ENCODE results near the gene EPHB1. TPM values are rescaled to one million over a fixed set of nuclear protein-coding genes. Genes with fewer than 3 reads are reported as not detected.
"Not testable (repeated sequence)": the region's sequence is repeated elsewhere in the genome, so short reads cannot be mapped to it uniquely, and the experiment has no call there.

The EPHB1 gene
- polyA plus RNA-seq, 4 donors, result 0.65 to 1.0 TPM; not detected in 2

- 0 to 64% methylated on average over 1 of the region's 1 CpG; no CpG with 5 or more reads in 1 of the 3 donors for WGBS, 3 donors
- Histone ChIP-seq H3K27ac (ENCODE audit: low read depth in 1 of 3, low read length in 2 of 3) (no peak overlapping the region), H3K4me1 (ENCODE audit: control insufficient read depth in 3 of 3, insufficient read depth in 2 of 3, low read depth in 1 of 3, low read length in 2 of 3) (no peaks in the 10 kb centered on the region), H3K27me3 (ENCODE audit: control insufficient read depth in 3 of 3, insufficient read depth in 3 of 3, low read length in 3 of 3) (peaks cover 0 to 3% (median 0%) of the 10 kb centered on the region in 3 donors), H3K4me3 (ENCODE audit: low read depth in 1 of 3, low read length in 3 of 3) (no peak overlapping the region), H3K36me3 (ENCODE audit: control insufficient read depth in 3 of 3, insufficient read depth in 2 of 3, low read depth in 1 of 3, low read length in 3 of 3) (no peaks in the 10 kb centered on the region), H3K9me3 (ENCODE audit: control insufficient read depth in 2 of 2, insufficient read depth in 1 of 2, low read depth in 1 of 2, low read length in 1 of 2) (no peaks in the 10 kb centered on the region)
- DNase-seq (peak in 1 of 2 donors; percentile 4), FAIRE-seq (no peak)
Observed at GRCh38 chr3:134992586-134992985, 197.5 kb downstream of the EPHB1 start.

GRCh38 chr3:134993011-134993410 is 198.0 kb downstream of the EPHB1 start:
- H3K4me1 ChIP-seq (ENCODE audit: control insufficient read depth in 3 of 3, insufficient read depth in 2 of 3, low read depth in 1 of 3, low read length in 2 of 3), result no peaks in the 10 kb centered on the region
- H3K27ac ChIP-seq (ENCODE audit: low read depth in 1 of 3, low read length in 2 of 3), result no peak overlapping the region
- H3K36me3 ChIP-seq (ENCODE audit: control insufficient read depth in 3 of 3, insufficient read depth in 2 of 3, low read depth in 1 of 3, low read length in 3 of 3), result no peaks in the 10 kb centered on the region
- H3K9me3 ChIP-seq (ENCODE audit: control insufficient read depth in 2 of 2, insufficient read depth in 1 of 2, low read depth in 1 of 2, low read length in 1 of 2), result no peaks in the 10 kb centered on the region
- peaks cover 0 to 3% (median 0%) of the 10 kb centered on the region in 3 donors for H3K27me3 ChIP-seq (ENCODE audit: control insufficient read depth in 3 of 3, insufficient read depth in 3 of 3, low read length in 3 of 3)
- FAIRE-seq (no peak), DNase-seq (no peak)
- H3K4me3 ChIP-seq (ENCODE audit: low read depth in 1 of 3, low read length in 3 of 3), result no peak overlapping the region
- 64 to 79% (median 65%) methylated on average over 1 of the region's 1 CpG for WGBS, 3 donors

- Histone ChIP-seq H3K4me1 (ENCODE audit: control insufficient read depth in 3 of 3, insufficient read depth in 2 of 3, low read depth in 1 of 3, low read length in 2 of 3) (no peaks in the 10 kb centered on the region), H3K9me3 (ENCODE audit: control insufficient read depth in 2 of 2, insufficient read depth in 1 of 2, low read depth in 1 of 2, low read length in 1 of 2) (no peaks in the 10 kb centered on the region), H3K4me3 (ENCODE audit: low read depth in 1 of 3, low read length in 3 of 3) (no peak overlapping the region), H3K36me3 (ENCODE audit: control insufficient read depth in 3 of 3, insufficient read depth in 2 of 3, low read depth in 1 of 3, low read length in 3 of 3) (no peaks in the 10 kb centered on the region), H3K27ac (ENCODE audit: low read depth in 1 of 3, low read length in 2 of 3) (no peak overlapping the region), H3K27me3 (ENCODE audit: control insufficient read depth in 3 of 3, insufficient read depth in 3 of 3, low read length in 3 of 3) (peaks cover 0 to 3% (median 0%) of the 10 kb centered on the region in 3 donors)
- FAIRE-seq (no peak), DNase-seq (no peak)
Observed at GRCh38 chr3:134998158-134998557, 203.1 kb downstream of the EPHB1 start.

GRCh38 chr3:134998855-134999254 is 203.8 kb downstream of the EPHB1 start:
- Histone ChIP-seq H3K36me3 (ENCODE audit: control insufficient read depth in 3 of 3, insufficient read depth in 2 of 3, low read depth in 1 of 3, low read length in 3 of 3) (no peaks in the 10 kb centered on the region), H3K27ac (ENCODE audit: low read depth in 1 of 3, low read length in 2 of 3) (no peak overlapping the region), H3K27me3 (ENCODE audit: control insufficient read depth in 3 of 3, insufficient read depth in 3 of 3, low read length in 3 of 3) (peaks cover 0 to 3% (median 0%) of the 10 kb centered on the region in 3 donors), H3K9me3 (ENCODE audit: control insufficient read depth in 2 of 2, insufficient read depth in 1 of 2, low read depth in 1 of 2, low read length in 1 of 2) (no peaks in the 10 kb centered on the region), H3K4me1 (ENCODE audit: control insufficient read depth in 3 of 3, insufficient read depth in 2 of 3, low read depth in 1 of 3, low read length in 2 of 3) (no peaks in the 10 kb centered on the region), H3K4me3 (ENCODE audit: low read depth in 1 of 3, low read length in 3 of 3) (no peak overlapping the region)
- DNase-seq (no peak), FAIRE-seq (no peak)
- 50 to 70% (median 70%) methylated on average over 3 of the region's 3 CpGs for WGBS, 3 donors

GRCh38 chr3:135000465-135000864 is 205.4 kb downstream of the EPHB1 start:
- H3K27me3 ChIP-seq (ENCODE audit: control insufficient read depth in 3 of 3, insufficient read depth in 3 of 3, low read length in 3 of 3), result peaks cover 0 to 3% (median 0%) of the 10 kb centered on the region in 3 donors
- H3K4me1 ChIP-seq (ENCODE audit: control insufficient read depth in 3 of 3, insufficient read depth in 2 of 3, low read depth in 1 of 3, low read length in 2 of 3), result no peaks in the 10 kb centered on the region
- no peak overlapping the region for H3K4me3 ChIP-seq (ENCODE audit: low read depth in 1 of 3, low read length in 3 of 3)
- no peaks in the 10 kb centered on the region for H3K36me3 ChIP-seq (ENCODE audit: control insufficient read depth in 3 of 3, insufficient read depth in 2 of 3, low read depth in 1 of 3, low read length in 3 of 3)
- no peak for FAIRE-seq
- no peaks in the 10 kb centered on the region for H3K9me3 ChIP-seq (ENCODE audit: control insufficient read depth in 2 of 2, insufficient read depth in 1 of 2, low read depth in 1 of 2, low read length in 1 of 2)
- no peak for DNase-seq
- no peak overlapping the region for H3K27ac ChIP-seq (ENCODE audit: low read depth in 1 of 3, low read length in 2 of 3)
- WGBS, 3 donors, result 67 to 80% (median 73%) methylated on average over 4 of the region's 4 CpGs

GRCh38 chr3:135005616-135006015 is 210.6 kb downstream of the EPHB1 start:
- not testable (repeated sequence) for H3K36me3 ChIP-seq (ENCODE audit: control insufficient read depth in 3 of 3, insufficient read depth in 2 of 3, low read depth in 1 of 3, low read length in 3 of 3); DNase-seq; H3K4me3 ChIP-seq (ENCODE audit: low read depth in 1 of 3, low read length in 3 of 3); H3K9me3 ChIP-seq (ENCODE audit: control insufficient read depth in 2 of 2, insufficient read depth in 1 of 2, low read depth in 1 of 2, low read length in 1 of 2); FAIRE-seq; H3K27ac ChIP-seq (ENCODE audit: low read depth in 1 of 3, low read length in 2 of 3); H3K4me1 ChIP-seq (ENCODE audit: control insufficient read depth in 3 of 3, insufficient read depth in 2 of 3, low read depth in 1 of 3, low read length in 2 of 3); H3K27me3 ChIP-seq (ENCODE audit: control insufficient read depth in 3 of 3, insufficient read depth in 3 of 3, low read length in 3 of 3)
- WGBS, 3 donors, result 95 to 96% (median 96%) methylated on average over 11 to 19 of the region's 19 CpGs

GRCh38 chr3:135007607-135008006 is 212.5 kb downstream of the EPHB1 start:
- Histone ChIP-seq H3K27ac (ENCODE audit: low read depth in 1 of 3, low read length in 2 of 3) (no peak overlapping the region), H3K27me3 (ENCODE audit: control insufficient read depth in 3 of 3, insufficient read depth in 3 of 3, low read length in 3 of 3) (no peaks in the 10 kb centered on the region), H3K4me3 (ENCODE audit: low read depth in 1 of 3, low read length in 3 of 3) (no peak overlapping the region), H3K9me3 (ENCODE audit: control insufficient read depth in 2 of 2, insufficient read depth in 1 of 2, low read depth in 1 of 2, low read length in 1 of 2) (no peaks in the 10 kb centered on the region), H3K36me3 (ENCODE audit: control insufficient read depth in 3 of 3, insufficient read depth in 2 of 3, low read depth in 1 of 3, low read length in 3 of 3) (no peaks in the 10 kb centered on the region), H3K4me1 (ENCODE audit: control insufficient read depth in 3 of 3, insufficient read depth in 2 of 3, low read depth in 1 of 3, low read length in 2 of 3) (no peaks in the 10 kb centered on the region)
- FAIRE-seq (no peak), DNase-seq (no peak)
- WGBS, 3 donors, result 73 to 82% (median 79%) methylated on average over 7 of the region's 7 CpGs

- WGBS, 3 donors, result 75 to 92% (median 86%) methylated on average over 2 of the region's 2 CpGs
- Histone ChIP-seq H3K4me1 (ENCODE audit: control insufficient read depth in 3 of 3, insufficient read depth in 2 of 3, low read depth in 1 of 3, low read length in 2 of 3) (no peaks in the 10 kb centered on the region), H3K27ac (ENCODE audit: low read depth in 1 of 3, low read length in 2 of 3) (no peak overlapping the region), H3K27me3 (ENCODE audit: control insufficient read depth in 3 of 3, insufficient read depth in 3 of 3, low read length in 3 of 3) (no peaks in the 10 kb centered on the region), H3K4me3 (ENCODE audit: low read depth in 1 of 3, low read length in 3 of 3) (no peak overlapping the region), H3K9me3 (ENCODE audit: control insufficient read depth in 2 of 2, insufficient read depth in 1 of 2, low read depth in 1 of 2, low read length in 1 of 2) (no peaks in the 10 kb centered on the region), H3K36me3 (ENCODE audit: control insufficient read depth in 3 of 3, insufficient read depth in 2 of 3, low read depth in 1 of 3, low read length in 3 of 3) (no peaks in the 10 kb centered on the region)
- no peak for FAIRE-seq
- no peak for DNase-seq
Observed at GRCh38 chr3:135008326-135008725, 213.3 kb downstream of the EPHB1 start.

- FAIRE-seq (no peak), DNase-seq (no peak)
- 76 to 85% (median 82%) methylated on average over 2 of the region's 2 CpGs for WGBS, 3 donors
- Histone ChIP-seq H3K36me3 (ENCODE audit: control insufficient read depth in 3 of 3, insufficient read depth in 2 of 3, low read depth in 1 of 3, low read length in 3 of 3) (no peaks in the 10 kb centered on the region), H3K9me3 (ENCODE audit: control insufficient read depth in 2 of 2, insufficient read depth in 1 of 2, low read depth in 1 of 2, low read length in 1 of 2) (no peaks in the 10 kb centered on the region), H3K4me1 (ENCODE audit: control insufficient read depth in 3 of 3, insufficient read depth in 2 of 3, low read depth in 1 of 3, low read length in 2 of 3) (no peaks in the 10 kb centered on the region), H3K4me3 (ENCODE audit: low read depth in 1 of 3, low read length in 3 of 3) (no peak overlapping the region), H3K27me3 (ENCODE audit: control insufficient read depth in 3 of 3, insufficient read depth in 3 of 3, low read length in 3 of 3) (no peaks in the 10 kb centered on the region), H3K27ac (ENCODE audit: low read depth in 1 of 3, low read length in 2 of 3) (no peak overlapping the region)
Observed at GRCh38 chr3:135009014-135009413, 214.0 kb downstream of the EPHB1 start.
